Left renal pelvis (tissue), 4 donors: Measurements from ENCODE around the gene THAP5. TPM values are rescaled to one million over a fixed set of nuclear protein-coding genes. Genes with fewer than 3 reads are reported as not detected.

ENCODE experiments used
- DNase-seq, 4 donors: peaks; one replicate each; pipeline ENCODE4 v3.0.0-alpha.2; 2013; ENCODE audit warnings: low read depth in 4 of 4, low spot score in 3 of 4
- polyA plus RNA-seq, 4 donors: library from polyadenylated mRNA; unstranded; fragments of 120-200 nt; gene quantifications; one replicate each; pipeline ENCODE4 v1.2.1, GENCODE V29; 2013; ENCODE audit not compliant: insufficient read length in 4 of 4

THAP5 gene
- polyA plus RNA-seq, 4 donors = 32.6 to 44.4 (median 38.5) TPM

DNA sequence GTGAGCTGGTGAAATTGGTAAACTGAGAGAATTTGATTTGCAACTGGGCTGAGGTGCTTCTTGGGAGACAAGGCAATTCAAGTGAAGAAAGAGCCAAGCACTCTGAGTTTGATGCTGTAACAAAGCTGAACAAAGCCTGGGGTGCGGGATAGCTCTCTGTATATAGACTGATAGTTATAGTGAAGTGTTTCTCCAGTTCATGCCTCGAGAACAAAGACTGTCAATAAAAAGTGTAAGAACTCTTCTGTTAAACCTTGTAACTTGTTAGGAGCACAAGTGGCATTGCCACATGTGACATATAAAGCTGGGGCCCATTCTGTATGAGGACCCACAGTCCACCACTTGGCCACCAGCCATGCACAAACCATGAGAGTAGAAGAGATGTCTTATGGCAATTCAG is 32.3 kb downstream of the THAP5 start:
- no peak for DNase-seq

GRCh38 chr7:108535744-108536143 is 33.8 kb downstream of the THAP5 start:
- DNase-seq = no peak

DNA sequence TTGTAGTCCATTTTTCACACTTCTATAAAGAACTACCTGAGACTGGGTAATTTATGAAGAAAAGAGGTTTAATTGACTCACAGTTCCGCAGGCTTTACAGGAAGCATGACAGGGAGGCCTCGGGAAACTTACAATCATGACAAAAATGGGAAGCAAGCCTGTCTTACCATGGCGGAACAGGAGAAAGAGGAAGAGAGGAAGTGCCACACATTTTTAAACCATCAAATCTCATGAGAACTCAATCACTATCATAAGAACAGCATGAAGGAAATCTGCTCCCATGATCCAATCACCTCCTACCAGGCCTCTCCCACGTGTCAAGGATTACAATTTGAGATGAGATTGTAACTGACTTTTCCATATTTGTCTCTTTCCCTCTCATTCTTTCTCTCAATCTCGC is 34.2 kb downstream of the THAP5 start:
- no peak for DNase-seq

GRCh38 chr7:108533712-108534111 is 35.8 kb downstream of the THAP5 start:
- DNase-seq = no peak

GRCh38 chr7:108529341-108529740 is 40.2 kb downstream of the THAP5 start:
- DNase-seq = no peak

DNA sequence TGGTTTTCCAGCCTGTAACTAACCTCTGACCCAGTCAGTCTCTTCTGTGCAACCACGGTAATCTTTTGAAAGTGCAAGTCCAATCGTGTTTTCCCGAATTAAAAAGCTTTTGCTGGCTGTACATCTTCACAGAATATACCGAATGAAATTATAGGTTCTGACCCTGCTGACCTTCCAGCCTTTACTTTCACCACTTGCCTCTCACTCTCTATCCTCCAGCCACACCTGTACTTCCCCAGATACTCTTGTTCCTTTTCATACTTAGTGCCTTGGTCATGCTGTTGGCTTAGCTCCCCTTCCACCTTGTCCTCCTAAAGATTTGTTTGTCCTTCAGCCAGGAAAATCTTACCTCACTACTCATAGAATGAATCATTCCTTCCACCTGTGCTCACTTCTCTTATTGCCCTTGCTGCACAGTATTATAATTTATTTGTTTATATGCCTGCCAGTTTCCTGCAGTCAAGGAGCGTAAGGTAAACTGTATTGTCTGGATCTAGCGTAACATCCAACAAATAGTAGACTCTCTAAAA is 41.3 kb downstream of the THAP5 start:
- DNase-seq = no peak

- DNase-seq = no peak
Observed at GRCh38 chr7:108526768-108527017, 42.8 kb downstream of the THAP5 start.

DNA sequence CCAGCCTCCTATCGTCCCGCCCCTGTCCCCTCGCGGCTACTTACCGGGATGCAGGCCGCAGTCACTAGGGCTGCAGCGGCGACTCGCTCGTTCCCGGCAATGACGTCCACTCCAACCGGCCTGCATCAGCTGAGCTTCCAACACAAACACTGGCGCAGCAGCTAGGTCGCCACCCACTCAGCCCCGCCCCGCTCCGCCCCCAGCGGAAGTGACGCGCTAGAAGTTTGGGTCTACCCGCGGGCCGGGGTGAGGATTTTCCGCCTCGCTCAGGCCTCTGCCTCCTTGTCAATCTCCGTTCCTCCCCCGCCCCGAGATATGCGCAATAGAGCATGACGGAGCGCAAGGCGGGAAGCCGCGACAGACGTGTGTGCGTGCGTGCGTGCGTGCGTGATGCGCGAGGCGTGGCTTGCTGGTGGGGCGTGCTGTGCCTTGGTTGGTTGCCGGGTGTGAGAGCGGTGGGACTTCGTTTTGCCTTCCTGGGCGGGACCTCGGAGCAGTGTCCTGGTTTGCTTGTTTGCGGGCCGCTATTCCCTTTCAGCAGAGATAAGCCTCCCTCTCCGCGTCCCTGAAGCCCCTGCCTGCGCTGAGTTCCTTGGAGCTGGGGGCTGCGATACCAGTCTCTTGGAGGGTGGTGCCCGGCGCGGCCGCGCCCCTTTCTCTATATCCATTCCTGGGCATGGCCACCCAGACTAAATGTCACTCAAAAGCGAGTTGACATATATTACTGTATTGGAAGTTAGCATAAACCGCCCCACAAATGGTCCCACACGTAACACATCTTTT is 43.3 kb downstream of the THAP5 start, which contains the start of gene PNPLA8:
PNPLA8 (minus strand) TSS at position 151 of the 783 bp plus-strand sequence. CDS start 10,644 bp downstream, outside the sequence.
- peak; percentile 97 to 99 (median 99) for DNase-seq

DNA sequence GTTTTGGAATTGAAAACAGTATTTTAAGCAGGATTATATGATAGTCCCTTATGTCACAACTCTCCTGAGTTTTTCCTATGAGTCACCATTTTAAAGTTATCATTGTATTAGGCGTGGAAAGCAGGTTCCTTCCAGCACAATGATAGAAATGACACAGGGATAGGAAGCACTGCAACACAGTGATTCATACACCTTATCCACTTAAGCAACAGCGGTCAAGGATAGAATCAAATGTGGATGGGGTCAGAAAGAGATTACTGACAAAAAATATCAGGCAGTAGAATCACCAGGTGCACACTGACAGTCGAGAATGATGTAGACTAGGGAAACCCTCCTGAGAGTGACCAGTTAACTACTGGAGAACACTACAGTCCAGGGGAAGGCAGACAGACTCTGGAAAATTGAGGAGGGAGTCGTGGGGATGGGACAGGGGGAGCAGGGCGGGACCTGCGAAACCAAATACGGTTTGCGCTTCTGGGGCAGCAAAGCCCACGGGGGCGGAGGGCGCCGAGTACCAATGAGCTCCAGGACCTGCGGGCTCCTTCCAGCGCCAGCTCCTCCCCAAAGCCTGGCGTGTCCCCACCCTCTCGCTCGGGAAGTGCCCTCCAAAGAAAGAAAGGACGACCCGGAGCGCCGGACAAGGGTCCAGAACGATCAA is 44.0 kb downstream of the THAP5 start:
- peak in 1 of 4 donors; percentile 2 for DNase-seq

- no peak for DNase-seq
Observed at GRCh38 chr7:108522780-108523179, 46.7 kb downstream of the THAP5 start.

DNA sequence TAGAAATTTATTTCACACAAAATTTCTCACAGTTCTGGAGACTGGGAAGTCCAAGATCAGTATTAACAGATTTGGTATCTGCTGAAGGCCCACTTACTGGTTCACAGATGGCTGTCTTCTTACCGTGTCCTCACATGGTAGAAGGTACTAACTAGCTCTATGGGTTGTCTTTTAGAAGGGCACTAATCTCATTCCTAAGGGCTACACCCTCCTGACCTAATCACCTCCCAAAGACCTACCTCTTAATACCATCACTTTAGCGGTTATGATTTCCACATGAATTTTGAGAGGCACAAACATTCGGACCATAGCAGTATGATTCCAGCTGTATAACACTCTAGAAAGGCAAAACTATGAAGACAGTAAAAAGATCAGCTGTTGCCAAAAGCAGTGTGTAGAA is 51.6 kb downstream of the THAP5 start:
- DNase-seq = no peak

DNA sequence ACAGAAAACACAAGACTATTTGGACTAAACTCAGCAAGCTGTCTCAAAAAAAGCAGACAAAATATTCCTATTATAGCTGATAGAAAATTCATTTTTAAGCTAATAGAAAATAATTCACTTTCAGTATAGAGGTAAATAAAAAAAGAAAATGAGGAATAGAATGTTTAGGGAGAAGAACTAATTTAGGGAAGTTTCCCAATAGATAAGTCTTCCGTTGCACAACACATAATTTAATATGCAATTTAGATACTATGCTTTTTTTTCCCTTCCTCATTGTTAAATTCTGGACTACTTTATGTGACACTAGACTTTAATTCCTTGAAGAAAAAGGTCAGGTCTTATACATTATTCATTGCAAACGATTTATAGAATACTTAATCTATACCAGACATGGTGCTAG is 53.9 kb downstream of the THAP5 start:
- no peak for DNase-seq

- no peak for DNase-seq
Observed at GRCh38 chr7:108515013-108515412, 54.5 kb downstream of the THAP5 start.

Other genes starting within 250 kb of the THAP5 start
- gene NRCAM, start 113.3 kb downstream of the THAP5 start, polyA plus RNA-seq = 10 to 100 TPM in 3 of 4 donors, 1 to 10 TPM in 1; 2.8 to 24.1 (median 19.4) TPM
- gene PNPLA8, start 43.6 kb downstream of the THAP5 start, polyA plus RNA-seq = 10 to 100 TPM; 32.4 to 44.4 (median 38.3) TPM
- gene DNAJB9, start 168 bp upstream of the THAP5 start, polyA plus RNA-seq = 10 to 100 TPM; 31.5 to 48.1 (median 45.2) TPM